Neutrophil (primary cell): ENCODE measurements around the gene MTOR.

Experiments used
- H3K27ac ChIP-seq: fragments of 200-600 bp; sonication (generic); 2 replicates; pipeline ENCODE4 v1.5.1; 2016; ENCODE audit warnings: mild to moderate bottlenecking, moderate library complexity
- H3K27me3 ChIP-seq: fragments of 200-600 bp; sonication (generic); 2 replicates; pipeline ENCODE4 v1.6.0; 2016; ENCODE audit warnings: mild to moderate bottlenecking
- H3K36me3 ChIP-seq: fragments of 200-600 bp; sonication (generic); 2 replicates; pipeline ENCODE4 v1.5.1; 2017
- H3K4me1 ChIP-seq, 2 experiments: fragments of 200-600 bp in 1 of 2; sonication (generic) in 1 of 2; 1 replicate in 1 of 2; 2 replicates in 1 of 2; pipeline versions ENCODE4 v1.5.1 to v1.6.1; 2013 to 2016; ENCODE audit warnings: low read depth in 1 of 2, low read length in 1 of 2, mild to moderate bottlenecking in 1 of 2, moderate library complexity in 1 of 2; ENCODE audit not compliant: control insufficient read depth in 1 of 2, insufficient read depth in 1 of 2
- H3K4me3 ChIP-seq, 2 experiments: fragments of 200-600 bp in 1 of 2; sonication (generic) in 1 of 2; 1 replicate in 1 of 2; 2 replicates in 1 of 2; pipeline ENCODE4 v1.5.1; 2013 to 2016; ENCODE audit warnings: low read depth in 1 of 2, low read length in 1 of 2, mild to moderate bottlenecking in 1 of 2, moderate library complexity in 1 of 2
- H3K9me3 ChIP-seq: fragments of 200-600 bp; sonication (generic); 2 replicates; pipeline ENCODE4 v1.5.1; 2016
- TF ChIP-seq, protein P1 (sequence below): fragments of 200-600 bp; sonication (generic); IDR thresholded peaks from 2 replicates; pipeline ENCODE4 v1.5.1; 2016; ENCODE audit warnings: antibody characterized with exemption

MTOR gene

DNA sequence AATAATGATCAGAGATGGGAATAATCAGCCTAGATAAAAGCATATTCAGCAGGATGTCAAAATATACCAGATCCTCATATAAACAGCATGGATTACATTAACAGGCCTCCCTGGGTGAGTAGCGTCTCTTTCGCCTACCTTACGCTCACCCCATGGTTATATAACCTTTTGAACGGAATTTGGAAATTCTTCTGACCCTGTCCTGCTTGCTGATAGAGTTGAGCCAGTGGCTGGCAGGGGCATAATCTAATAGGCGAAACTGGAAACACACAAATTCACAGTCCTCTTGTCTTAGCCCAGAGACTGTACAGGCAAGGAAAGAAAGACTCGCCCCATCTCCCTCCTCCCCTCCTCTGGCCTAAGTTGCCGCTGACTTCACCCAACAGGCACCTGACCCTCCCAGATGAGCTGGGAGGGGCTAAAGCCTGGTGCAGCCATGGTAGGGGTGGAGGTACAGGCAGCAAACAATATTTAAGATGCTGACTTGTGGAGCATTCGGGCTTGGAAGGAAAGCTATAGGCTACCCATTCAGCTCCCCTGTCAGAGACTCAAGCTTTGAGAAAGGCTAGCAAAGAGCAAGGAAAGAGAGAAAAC lies 73.4 kb downstream of the MTOR start, which contains the start of gene ANGPTL7:
TSS of gene ANGPTL7 (plus strand) at position 498 of the 594 bp plus-strand sequence. CDS start 225 bp downstream, outside the sequence.
- H3K4me3 ChIP-seq: no peak within 1 kb of the TSS
- H3K4me1 ChIP-seq: no peaks in the 10 kb centered on the region
- no peaks in the 10 kb centered on the region for H3K9me3 ChIP-seq
- H3K36me3 ChIP-seq: peaks cover 58% of the 10 kb centered on the region
- TF ChIP-seq, protein P1, sequence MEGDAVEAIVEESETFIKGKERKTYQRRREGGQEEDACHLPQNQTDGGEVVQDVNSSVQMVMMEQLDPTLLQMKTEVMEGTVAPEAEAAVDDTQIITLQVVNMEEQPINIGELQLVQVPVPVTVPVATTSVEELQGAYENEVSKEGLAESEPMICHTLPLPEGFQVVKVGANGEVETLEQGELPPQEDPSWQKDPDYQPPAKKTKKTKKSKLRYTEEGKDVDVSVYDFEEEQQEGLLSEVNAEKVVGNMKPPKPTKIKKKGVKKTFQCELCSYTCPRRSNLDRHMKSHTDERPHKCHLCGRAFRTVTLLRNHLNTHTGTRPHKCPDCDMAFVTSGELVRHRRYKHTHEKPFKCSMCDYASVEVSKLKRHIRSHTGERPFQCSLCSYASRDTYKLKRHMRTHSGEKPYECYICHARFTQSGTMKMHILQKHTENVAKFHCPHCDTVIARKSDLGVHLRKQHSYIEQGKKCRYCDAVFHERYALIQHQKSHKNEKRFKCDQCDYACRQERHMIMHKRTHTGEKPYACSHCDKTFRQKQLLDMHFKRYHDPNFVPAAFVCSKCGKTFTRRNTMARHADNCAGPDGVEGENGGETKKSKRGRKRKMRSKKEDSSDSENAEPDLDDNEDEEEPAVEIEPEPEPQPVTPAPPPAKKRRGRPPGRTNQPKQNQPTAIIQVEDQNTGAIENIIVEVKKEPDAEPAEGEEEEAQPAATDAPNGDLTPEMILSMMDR: no peak
- H3K27me3 ChIP-seq: no peaks in the 10 kb centered on the region
- no peak within 1 kb of the TSS for H3K27ac ChIP-seq

DNA sequence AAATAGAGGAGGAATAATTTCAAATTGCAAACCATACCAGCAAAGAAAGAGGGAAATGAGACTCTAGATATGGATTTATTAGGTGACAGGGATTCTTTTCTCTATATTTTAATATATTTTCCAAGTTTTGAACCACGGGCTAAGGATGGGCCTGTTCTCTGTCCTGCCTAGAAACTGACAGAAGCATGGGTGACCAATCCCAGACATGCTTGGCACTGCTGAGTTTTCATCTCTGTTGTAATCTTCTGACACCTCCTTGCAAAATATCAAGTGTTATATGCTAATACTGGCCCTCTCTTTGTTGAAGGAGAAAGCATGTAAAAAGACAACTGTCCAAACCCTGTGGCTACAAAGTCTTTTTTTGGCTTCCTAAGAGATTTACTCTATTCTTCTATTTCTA lies 74.0 kb downstream of the MTOR start:
- no peak overlapping the region for H3K4me3 ChIP-seq
- no peaks in the 10 kb centered on the region for H3K4me1 ChIP-seq
- no peak overlapping the region for H3K27ac ChIP-seq
- H3K27me3 ChIP-seq: no peaks in the 10 kb centered on the region
- TF ChIP-seq, protein P1: no peak
- H3K36me3 ChIP-seq: peaks cover 56% of the 10 kb centered on the region
- H3K9me3 ChIP-seq: no peaks in the 10 kb centered on the region

DNA sequence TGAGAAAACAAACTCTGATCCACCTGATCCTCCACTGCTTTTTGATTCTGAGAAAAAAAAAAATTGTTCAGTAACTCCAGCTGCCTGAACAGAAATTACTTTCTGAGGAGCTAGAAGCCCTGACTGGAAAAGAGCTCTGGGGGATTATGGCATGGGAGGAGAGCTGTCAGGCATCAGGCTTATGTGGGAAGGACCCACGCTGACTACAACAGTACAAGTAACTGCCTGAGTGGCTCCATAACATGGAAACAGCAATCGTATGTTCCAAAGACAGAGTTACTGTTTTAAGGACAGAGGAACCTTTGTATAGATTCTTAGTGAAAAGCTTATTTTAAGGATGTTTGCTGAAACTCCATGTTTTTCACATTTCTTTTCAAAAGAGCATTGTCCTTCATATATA lies 74.4 kb downstream of the MTOR start:
- Histone ChIP-seq H3K9me3 (no peaks in the 10 kb centered on the region), H3K27ac (no peak overlapping the region), H3K4me3 (no peak overlapping the region), H3K4me1 (no peaks in the 10 kb centered on the region), H3K36me3 (peaks cover 52% of the 10 kb centered on the region), H3K27me3 (no peaks in the 10 kb centered on the region)
- TF ChIP-seq, protein P1: no peak

DNA sequence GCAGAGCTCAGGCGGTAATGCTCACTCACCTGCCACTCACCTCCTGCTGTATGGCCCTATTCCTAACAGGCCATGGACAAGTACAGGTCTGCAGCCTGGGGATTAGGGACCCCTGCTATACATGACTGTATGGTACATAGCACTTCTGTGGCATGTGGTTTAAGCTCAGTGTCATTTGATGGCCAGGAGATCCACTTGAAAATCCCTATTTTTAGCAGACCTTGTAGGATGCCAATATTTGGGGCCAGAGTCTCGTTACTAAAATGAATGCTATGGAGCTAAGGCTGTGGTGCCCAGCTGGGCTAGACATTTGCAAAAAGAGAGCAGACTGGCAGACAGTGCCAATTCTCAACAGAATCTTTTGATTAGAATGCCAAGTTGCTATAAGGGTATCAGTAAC lies 74.9 kb downstream of the MTOR start:
- Histone ChIP-seq H3K27me3 (no peaks in the 10 kb centered on the region), H3K4me3 (no peak overlapping the region), H3K36me3 (peaks cover 53% of the 10 kb centered on the region), H3K4me1 (no peaks in the 10 kb centered on the region), H3K27ac (no peak overlapping the region), H3K9me3 (no peaks in the 10 kb centered on the region)
- TF ChIP-seq, protein P1: no peak

DNA sequence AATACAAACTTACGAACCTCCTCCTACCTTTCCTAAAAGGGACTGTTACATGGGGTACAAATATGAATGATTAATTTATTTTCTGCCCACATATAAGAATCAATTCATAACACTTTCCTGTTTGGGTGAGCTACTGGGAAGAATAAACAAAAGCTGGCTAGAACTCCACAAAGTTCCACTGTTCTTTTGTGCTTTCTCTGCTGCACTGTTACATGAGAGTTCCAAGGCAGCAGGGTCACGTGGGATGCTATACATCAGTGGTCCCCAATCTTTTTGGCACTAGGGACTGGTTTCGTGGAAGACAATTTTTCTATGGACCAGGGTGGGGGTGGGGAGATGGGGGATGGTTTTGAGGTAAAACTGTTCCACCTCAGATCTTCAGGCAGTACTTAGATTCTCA lies 75.4 kb downstream of the MTOR start:
- H3K27me3 ChIP-seq: no peaks in the 10 kb centered on the region
- H3K9me3 ChIP-seq: no peaks in the 10 kb centered on the region
- H3K4me3 ChIP-seq: no peak overlapping the region
- no peaks in the 10 kb centered on the region for H3K4me1 ChIP-seq
- H3K27ac ChIP-seq: no peak overlapping the region
- H3K36me3 ChIP-seq: peaks cover 52% of the 10 kb centered on the region
- TF ChIP-seq, protein P1: no peak
